Endothelial cell of umbilical vein (primary cell): ENCODE measurements around the gene CXCL17.

Source experiments
- CTCF ChIP-seq, 2 donors: IDR thresholded peaks; 1 replicate in 1 of 2; 2 replicates in 1 of 2; pipeline ENCODE4 v1.5.1; 2011; ENCODE audit warnings: low read length in 2 of 2, mild to moderate bottlenecking in 2 of 2, moderate library complexity in 2 of 2, control low read depth in 1 of 2, inconsistent platforms in 1 of 2, low read depth in 1 of 2; ENCODE audit not compliant: insufficient read depth in 1 of 2; ENCODE audit errors: extremely low read depth in 1 of 2
- MAX ChIP-seq: IDR thresholded peaks from 2 replicates; pipeline ENCODE4 v1.6.1; 2011; ENCODE audit not compliant: insufficient read depth, insufficient read length
- POLR2A ChIP-seq: IDR thresholded peaks from 2 replicates; pipeline ENCODE4 v1.6.1; 2012; ENCODE audit warnings: low read depth, mild to moderate bottlenecking, control low read depth, low read length

DNA sequence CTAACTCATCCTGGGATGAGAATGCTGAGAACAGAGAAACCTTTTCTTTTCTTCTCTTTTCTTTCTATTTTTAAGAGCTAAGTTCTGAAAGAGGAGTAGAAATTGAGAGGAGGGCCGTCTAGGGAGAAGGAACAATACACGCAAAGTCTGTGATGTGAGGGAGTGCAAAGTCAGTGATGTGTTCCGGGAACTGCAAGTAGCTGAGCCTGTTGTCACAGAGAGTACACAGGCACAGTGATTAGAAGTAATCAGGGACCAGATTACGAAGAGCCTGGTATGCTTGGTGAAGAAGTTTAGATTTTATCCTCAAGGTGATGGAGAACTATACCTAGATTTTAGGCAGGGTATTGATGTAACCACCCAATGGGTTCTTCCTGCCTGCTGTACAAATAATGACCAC lies 32.0 kb upstream of the CXCL17 start:
- no peak for TF ChIP-seq MAX
- TF ChIP-seq CTCF (IDR thresholded peaks at IDR 0.05; ENCODE audit: extremely low read depth in 1 of 2, insufficient read depth in 1 of 2, low read depth in 1 of 2, low read length in 2 of 2), result no peak
- no peak for TF ChIP-seq POLR2A
